OCI-LY7 (cell line): ENCODE data around the gene TNS2.

ENCODE experiments used
- CTCF ChIP-seq: fragments of 200-600 bp; sonication (generic); conservative IDR thresholded peaks from 2 replicates; pipeline ENCODE4 v1.5.1; 2014; ENCODE audit warnings: mild to moderate bottlenecking, antibody characterized with exemption, low read length, moderate library complexity, mixed read lengths
- EZH2phosphoT487 ChIP-seq: fragments of 200-600 bp; sonication (generic); IDR thresholded peaks from 2 replicates; pipeline ENCODE4 v1.6.1; 2018; ENCODE audit warnings: low read depth, borderline replicate concordance, mild to moderate bottlenecking, mixed run types, antibody characterized with exemption, low read length, moderate library complexity, mixed read lengths

GRCh38 chr12:53056296-53056695, 6.4 kb downstream of the TNS2 start:
- TF ChIP-seq CTCF = no peak
- no peak for TF ChIP-seq EZH2phosphoT487
